Mesenteric fat pad (tissue), 1 donor: ENCODE data around the gene INPP5A. TPM values are rescaled to one million over a fixed set of nuclear protein-coding genes. Genes with fewer than 3 reads are reported as not detected.

Experiments
- DNase-seq: peaks from one replicate; pipeline ENCODE4 v3.0.0-alpha.2; 2020; ENCODE audit warnings: low spot score
- total RNA-seq: library from RNA; stranded (reverse); fragmentation: NEBNext Ultra II Directional; extraction: Animal tissue kit (Norgen Biotek cat#: 25700); gene quantifications from one replicate; pipeline ENCODE4 v1.2.1, GENCODE V29; 2021
- donor health status: DM: yes; HTN: yes; CAD: no.

INPP5A gene
- total RNA-seq, 1 donor from 2014 or later, result 30.5 TPM

GRCh38 chr10:132654708-132655661 is 117.4 kb downstream of the INPP5A start:
- no peak for DNase-seq

DNA sequence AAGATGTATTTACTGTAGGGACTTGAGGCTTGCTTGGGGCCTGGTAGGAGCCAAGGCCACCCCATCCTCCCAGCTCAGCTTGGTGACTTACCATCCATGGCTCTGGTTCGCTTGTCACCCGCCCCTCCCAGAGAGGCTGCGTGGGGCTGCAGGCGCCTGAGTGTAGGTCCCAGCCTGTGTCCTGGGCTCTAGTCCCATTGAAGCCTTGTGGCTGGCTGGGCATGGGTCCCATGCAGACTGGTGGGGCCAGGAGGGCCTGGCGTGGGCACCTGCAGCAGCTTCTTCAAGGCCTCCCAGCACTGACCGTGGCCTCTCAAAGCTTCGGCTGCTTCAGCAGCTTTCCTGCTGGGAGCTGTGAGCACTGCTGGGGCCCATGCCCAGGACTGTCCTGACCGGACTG is 118.1 kb downstream of the INPP5A start:
- DNase-seq, result no peak

DNA sequence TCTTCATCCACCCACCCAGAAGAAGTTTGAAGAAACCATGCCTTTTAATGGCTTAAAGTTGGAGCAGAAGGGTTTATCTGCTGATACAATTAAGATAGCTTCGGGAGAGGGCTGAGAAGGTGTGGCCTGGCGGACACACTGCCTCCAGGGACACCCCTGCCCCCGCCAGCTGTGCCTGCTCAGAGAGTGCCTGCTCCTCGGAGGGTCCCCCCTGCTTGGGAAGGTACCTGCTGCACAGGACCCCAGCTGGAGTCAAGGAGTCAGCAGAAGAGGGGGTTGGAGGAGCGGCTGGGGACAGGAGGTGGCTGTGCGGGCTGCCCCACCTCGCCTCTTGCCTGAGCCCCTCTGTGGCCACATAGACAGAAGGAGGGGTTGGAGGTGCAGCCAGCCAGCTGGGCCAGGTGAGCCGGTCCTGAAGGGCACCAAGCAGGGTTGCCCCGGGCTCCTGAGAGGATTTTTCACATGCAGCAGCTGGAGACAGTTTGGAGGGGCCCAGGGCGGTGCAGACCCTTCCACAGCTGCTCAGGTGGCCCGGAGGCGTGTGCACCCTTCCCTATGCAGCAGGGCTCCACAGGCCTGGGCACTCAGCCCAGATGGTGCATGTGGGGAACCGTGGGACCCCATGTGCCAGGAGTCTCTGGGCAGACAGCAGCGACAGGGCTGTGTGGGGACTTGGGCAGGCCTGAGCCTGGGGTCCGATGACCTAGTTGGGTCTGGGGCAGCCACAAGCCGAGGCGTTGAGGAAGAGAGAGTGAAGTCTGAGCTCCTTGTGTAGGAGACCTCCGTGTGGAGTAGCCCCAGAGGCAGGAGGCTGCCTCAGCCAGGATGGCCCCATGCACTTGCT is 118.9 kb downstream of the INPP5A start:
- no peak for DNase-seq

DNA sequence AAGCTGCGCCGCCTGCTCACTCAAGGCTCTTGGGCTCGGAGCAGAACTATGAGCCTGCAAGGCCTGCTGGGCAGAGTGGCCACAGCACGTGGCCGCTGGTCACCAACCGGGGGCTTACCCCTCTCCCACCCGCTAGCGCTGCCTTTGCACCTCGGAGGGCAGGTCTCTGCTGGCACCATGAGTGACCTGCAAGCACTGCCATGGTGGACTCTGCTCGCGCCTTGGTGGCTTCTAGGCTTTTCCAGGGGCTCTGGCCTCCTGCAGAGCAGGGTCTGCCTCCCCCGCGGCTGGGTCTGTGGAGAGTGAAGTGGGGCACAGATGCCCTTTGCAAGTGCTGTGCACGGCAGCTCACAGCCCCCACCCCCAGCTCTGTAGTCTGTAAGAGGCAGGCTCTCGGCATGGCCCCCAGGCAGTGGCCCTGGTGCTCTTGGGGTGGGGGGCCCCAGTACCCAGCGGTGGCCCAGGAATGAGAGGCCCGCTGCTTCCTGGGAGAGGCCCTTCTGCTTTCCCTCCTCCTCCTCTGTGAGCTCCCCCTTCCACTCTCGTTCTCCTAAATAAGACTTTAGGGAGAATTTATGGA is 119.6 kb downstream of the INPP5A start:
- DNase-seq, result no peak

DNA sequence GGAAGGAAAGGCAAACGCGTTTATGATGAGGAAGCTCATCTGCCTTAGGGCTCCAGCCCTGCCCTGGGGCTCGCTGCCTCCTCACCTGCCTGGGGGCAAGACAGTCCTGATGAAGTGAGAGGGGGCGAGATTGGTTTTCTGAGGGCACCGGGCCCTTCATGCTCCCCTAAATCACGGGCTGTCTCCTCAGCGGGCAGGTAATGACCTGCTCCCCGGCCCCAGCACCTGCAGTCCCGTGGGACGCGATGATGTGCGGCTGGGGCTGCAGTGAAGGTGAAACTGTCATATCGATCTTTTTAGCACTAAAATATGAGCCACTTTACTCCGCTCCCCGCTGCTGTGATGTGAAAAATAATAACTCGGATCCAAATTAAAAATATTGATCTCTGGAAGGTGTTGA is 120.2 kb downstream of the INPP5A start:
- DNase-seq, result no peak

DNA sequence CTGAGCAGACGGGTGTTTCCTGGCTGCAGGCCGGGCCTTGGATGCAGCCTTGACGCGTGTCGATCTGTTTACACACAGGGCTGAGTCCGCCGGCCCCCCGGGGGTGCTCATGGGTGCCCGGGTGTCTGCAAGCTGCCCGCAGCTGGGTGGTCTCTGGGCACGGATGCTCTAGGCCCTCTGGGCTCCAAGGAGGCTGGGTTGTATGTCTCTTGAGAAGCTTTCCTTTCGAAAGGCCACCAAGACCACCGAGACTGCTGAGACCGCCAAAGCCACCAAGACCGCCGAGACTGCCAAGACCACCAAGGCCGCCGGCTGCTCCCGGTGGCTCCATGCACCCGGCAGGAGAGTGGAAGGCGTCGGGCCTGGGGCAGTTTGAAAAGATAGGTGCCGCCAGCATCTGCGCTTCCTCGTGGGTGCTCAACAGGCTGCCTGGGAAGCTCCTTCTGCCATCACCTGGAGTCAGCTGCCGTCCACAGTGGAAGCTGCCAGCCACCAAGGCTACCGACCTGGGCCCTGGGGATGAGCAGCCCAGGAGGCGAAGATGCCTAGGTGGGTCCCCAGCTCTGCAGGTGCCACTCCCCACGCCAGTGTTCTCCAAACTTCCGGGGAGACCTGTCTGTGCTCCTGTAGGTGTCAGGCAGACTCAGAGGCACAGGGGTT is 121.1 kb downstream of the INPP5A start:
- DNase-seq, result no peak

DNA sequence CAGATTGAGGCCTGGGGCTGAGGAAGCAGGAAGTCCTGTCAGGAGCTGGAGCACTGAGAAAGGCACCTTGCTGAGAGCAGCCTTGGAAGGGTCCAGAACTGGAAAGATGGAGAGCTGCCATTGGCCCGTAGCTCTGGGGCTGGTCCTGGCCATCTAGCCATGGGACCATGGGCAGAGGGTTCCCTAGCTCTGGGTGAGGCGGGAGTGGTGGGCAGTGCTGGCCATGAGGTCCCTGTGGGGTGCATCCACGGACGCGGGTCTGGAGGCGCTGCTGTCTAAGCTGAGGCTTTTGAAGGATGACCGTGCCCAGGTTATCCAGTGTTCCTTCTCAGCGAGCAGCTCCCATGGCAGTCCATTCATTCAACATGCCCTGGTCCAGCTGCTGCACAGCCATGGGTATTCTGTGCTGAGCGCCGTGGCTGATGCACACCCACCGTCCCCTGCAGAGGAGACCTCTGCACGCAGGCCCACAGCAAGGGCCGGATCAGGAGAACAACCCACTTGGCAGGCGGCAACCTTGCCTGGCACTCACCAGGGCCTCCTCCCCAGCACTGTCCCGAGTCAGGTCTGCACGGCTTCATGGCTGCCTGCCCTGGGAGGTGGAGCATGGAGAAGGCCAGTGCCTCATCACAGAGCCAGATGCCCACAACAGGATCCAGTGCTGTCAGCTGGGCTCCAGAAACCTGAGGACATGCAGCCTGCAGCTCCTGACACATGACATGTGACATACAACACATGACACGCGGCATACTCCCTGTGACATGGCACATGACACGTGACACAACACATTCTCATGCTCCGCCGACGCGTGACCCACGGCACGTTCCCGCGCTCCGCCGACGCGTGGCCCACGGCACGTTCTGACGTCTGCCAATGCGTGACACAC is 121.9 kb downstream of the INPP5A start:
- no peak for DNase-seq

GRCh38 chr10:132660385-132660784 is 122.8 kb downstream of the INPP5A start:
- no peak for DNase-seq

GRCh38 chr10:132662186-132662920 is 124.8 kb downstream of the INPP5A start:
- no peak for DNase-seq

GRCh38 chr10:132663666-132664365 is 126.2 kb downstream of the INPP5A start:
- no peak for DNase-seq

GRCh38 chr10:132664407-132664806 is 126.8 kb downstream of the INPP5A start:
- no peak for DNase-seq

GRCh38 chr10:132664883-132665282 is 127.3 kb downstream of the INPP5A start:
- no peak for DNase-seq

GRCh38 chr10:132665946-132666704 is 128.5 kb downstream of the INPP5A start:
- DNase-seq, result no peak

GRCh38 chr10:132666705-132667341 is 129.2 kb downstream of the INPP5A start:
- DNase-seq, result no peak

GRCh38 chr10:132667342-132668047 is 129.9 kb downstream of the INPP5A start:
- no peak for DNase-seq

DNA sequence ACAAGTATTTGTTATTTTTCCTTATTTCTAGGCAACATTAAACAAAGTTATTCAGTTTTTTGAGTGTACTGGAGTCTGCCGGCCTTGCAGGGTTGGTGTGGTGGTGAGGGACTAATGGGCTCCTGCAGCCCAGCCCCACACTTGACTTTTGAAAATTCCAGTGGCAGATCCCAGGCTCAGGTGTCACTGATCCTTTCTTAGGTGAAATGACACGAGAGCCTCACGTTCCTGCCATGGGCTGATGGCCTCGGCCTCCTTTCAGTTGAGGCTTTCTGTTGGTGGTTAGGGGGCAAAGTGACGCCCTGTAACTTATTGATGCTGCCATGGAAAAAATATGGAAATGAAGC is 130.4 kb downstream of the INPP5A start:
- DNase-seq, result no peak
